KOPT-K1 (cell line): Measurements from ENCODE around the gene CBARP.

Experiments
- H3K27ac ChIP-seq: fragments of 200-600 bp; sonication (generic); 2 replicates; pipeline ENCODE4 v1.5.1; 2016; ENCODE audit warnings: antibody characterized with exemption, mild to moderate bottlenecking, low read depth, low read length; ENCODE audit not compliant: poor library complexity, severe bottlenecking
- H3K36me3 ChIP-seq: fragments of 200-600 bp; sonication (generic); 2 replicates; pipeline ENCODE4 v1.5.1; 2017; ENCODE audit warnings: antibody characterized with exemption, mild to moderate bottlenecking, low read length, moderate library complexity; ENCODE audit not compliant: insufficient read depth
- H3K9me3 ChIP-seq: fragments of 200-600 bp; sonication (generic); 2 replicates; pipeline ENCODE4 v1.5.1; 2017; ENCODE audit warnings: antibody characterized with exemption, low read length, mild to moderate bottlenecking; ENCODE audit not compliant: insufficient read depth, poor library complexity, severe bottlenecking

CBARP gene

DNA sequence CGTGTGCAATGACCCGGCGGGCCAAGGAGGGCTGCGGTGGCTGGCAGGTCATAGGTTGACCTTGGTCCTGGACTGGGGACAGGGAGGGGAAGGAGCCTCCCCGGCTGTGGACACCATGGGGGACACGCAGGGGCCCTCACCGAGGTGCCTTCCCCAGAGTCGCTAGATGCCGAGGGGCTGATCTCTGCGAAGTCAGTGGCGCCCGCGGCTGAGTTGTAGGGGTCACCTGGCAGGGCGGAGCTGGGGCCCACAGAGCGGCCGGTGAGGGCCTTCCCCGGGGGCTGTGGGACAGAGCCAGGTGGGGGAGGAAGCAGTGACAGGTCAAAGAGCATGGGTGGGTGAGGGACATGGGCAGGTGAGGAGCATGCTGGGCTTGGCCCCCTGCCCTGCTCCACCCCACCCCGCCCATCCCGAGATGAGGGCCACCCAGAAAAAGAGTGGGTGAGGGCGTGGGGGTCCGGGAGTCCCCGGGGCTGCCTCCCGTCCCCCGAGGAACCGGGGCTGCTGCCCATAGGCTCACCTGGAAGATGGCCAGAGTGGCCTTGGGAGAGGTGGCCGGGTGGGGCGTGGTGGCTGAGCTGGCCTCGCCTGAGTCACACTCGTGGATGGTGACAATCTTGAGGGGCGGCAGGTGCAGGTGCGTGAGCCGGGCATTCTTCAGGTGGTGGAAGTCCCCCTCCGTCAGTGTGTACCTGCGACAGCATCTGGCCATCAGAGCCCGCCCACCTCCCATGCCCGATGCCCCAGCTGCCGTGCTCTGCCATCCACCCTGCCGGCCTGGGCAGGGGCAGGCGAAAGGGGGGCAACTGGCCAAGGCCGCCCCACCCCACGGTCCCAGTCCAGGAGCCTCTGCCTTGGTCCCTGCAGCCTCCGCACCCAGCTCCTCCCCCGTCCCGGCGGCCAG is 3.5 kb downstream of the CBARP start:
- H3K9me3 ChIP-seq = no peaks in the 10 kb centered on the region
- H3K36me3 ChIP-seq = no peaks in the 10 kb centered on the region
- no peak overlapping the region for H3K27ac ChIP-seq

- H3K9me3 ChIP-seq = no peaks in the 10 kb centered on the region
- no peak overlapping the region for H3K27ac ChIP-seq
- H3K36me3 ChIP-seq = no peaks in the 10 kb centered on the region
Measured at GRCh38 chr19:1233115-1233667, 4.6 kb downstream of the CBARP start.

GRCh38 chr19:1232652-1233072 is 5.1 kb downstream of the CBARP start:
- Histone ChIP-seq H3K36me3 (0 out of 2 replicates have a peak, but pooled peaks cover under 1% of the 10 kb centered on the region), H3K27ac (no peak overlapping the region), H3K9me3 (no peaks in the 10 kb centered on the region)

- Histone ChIP-seq H3K9me3 (no peaks in the 10 kb centered on the region), H3K27ac (no peak overlapping the region), H3K36me3 (peaks cover 7% of the 10 kb centered on the region; the same call in 1 of the 2 replicates)
Measured at GRCh38 chr19:1231729-1232637, 5.8 kb downstream of the CBARP start.

DNA sequence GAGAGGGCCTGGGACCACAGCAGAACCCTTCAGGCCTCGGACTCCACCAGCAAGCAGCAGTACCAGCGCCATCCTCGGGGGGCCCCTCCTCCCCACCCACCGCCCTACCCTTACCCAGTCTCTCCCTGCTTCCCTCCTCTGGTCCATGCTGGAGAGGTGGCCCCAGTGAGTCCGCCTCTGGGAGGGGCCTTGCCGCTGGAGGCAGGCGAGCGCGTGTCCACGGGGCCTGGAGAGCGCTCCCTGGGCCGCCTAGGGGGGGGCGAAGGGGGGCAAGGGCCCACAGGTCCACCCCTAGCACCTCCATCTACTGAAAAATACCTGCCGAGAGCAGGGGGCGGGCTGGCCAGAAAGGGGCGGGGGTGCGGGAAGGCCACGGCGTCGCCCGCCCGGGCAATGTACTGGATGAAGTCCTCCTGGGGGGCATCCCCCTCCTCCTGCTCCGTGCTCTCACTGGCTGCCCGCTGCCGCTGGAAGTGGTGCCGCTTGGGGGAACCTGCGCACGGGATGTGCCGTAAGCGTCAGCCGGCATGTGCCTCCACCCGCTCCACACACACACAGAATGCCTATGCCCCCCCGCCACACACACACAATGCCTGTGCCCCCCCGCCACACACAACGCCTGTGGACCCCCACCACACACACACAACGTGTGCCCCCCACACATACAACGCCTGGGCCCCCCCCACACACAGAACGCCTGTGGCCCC is 6.9 kb downstream of the CBARP start:
- Histone ChIP-seq H3K27ac (no peak overlapping the region), H3K36me3 (peaks cover 17% of the 10 kb centered on the region; the same call in 1 of the 2 replicates)

GRCh38 chr19:1229924-1230782 is 7.7 kb downstream of the CBARP start:
- peaks cover 19% of the 10 kb centered on the region; the same call in 1 of the 2 replicates for H3K36me3 ChIP-seq
- no peaks in the 10 kb centered on the region for H3K9me3 ChIP-seq

More for the DNA sequence above, 6.9 kb downstream of the CBARP start:
- no peaks in the 10 kb centered on the region for H3K9me3 ChIP-seq

GRCh38 chr19:1229056-1229923 is 8.5 kb downstream of the CBARP start:
- H3K36me3 ChIP-seq = peaks cover 25% of the 10 kb centered on the region; the same call in 1 of the 2 replicates
- no peaks in the 10 kb centered on the region for H3K9me3 ChIP-seq
- H3K27ac ChIP-seq = no peak overlapping the region

More at GRCh38 chr19:1229924-1230782, 7.7 kb downstream of the CBARP start:
- H3K27ac ChIP-seq = no peak overlapping the region

DNA sequence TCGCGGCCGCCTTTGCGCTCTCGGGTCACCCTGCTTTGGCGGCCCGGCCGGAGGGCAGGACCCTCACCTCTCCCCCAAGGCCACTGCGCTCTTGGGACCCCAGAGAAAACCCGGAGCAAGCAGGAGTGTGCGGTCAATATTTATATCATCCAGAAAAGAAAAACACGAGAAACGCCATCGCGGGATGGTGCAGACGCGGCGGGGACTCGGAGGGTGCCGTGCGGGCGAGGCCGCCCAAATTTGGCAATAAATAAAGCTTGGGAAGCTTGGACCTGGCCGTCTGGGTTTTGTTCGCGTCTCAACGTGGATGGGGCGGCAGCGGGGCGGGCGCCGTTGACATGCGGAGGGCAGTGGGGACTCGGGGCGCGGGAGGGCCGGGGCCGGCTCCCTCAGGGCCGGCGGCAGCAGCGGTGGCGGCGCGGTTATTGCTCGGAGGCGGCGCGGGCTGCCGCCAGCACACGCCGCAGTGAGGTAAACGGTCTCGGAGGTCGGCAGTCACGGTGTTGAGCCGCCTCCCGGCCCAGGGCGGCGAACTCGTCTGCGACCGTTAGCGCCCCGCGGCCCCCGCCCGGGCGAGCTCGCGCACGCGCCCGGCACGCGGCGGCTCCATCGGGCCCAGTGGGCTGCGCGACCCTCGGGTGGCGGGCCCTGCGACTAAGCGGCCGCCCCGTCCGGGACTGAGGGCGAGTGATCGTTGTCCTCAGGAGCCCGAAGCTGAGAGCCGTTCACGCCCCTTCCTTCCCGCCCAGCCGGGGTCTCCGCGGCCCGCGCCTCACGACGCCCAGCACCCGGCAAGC is 9.4 kb downstream of the CBARP start:
- no peaks in the 10 kb centered on the region for H3K9me3 ChIP-seq
- H3K27ac ChIP-seq = no peak overlapping the region
- peaks cover 33% of the 10 kb centered on the region; the same call in 1 of the 2 replicates for H3K36me3 ChIP-seq

GRCh38 chr19:1227304-1228054 is 10.3 kb downstream of the CBARP start:
- H3K9me3 ChIP-seq = no peaks in the 10 kb centered on the region
- H3K36me3 ChIP-seq = peaks cover 42% of the 10 kb centered on the region; the same call in 1 of the 2 replicates
- H3K27ac ChIP-seq = no peak overlapping the region

DNA sequence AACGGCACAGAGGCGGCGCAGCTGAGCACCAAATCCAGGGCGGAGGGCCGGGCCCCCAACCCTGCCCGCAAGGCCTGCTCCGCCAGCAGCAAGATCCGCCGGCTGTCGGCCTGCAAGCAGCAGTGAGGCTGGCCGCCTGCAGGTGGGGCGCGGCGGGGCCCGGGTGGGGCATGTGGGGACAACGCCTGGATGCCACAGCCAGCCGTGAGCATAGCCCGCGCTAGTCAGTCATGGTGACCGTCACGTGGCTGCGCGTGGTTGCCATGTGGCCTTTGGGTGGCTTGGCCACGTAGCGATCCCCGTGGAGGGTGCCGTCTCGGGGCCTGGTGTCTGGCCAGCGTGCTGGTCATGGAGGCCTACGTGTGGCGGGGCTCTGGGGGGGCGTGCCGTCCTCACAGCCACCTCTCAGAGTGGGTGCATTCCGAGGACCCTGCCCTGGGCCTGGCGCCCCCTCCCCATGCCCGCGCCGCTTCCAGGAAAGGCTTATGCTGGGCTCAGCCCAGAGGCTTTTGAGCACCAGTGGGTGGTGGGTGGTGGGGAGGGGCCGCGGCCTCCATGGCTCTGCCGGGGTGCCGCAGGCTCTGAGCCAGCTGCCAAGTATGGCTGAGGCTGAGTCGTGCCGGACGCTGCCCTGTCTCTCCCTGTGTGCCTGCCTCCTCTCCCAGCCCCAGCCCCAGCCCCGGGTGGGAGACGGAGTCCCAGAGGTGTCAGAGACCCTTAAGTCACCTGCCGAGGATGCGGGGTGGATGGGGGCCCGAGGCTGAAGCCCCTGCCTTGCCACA is 11.1 kb downstream of the CBARP start:
- Histone ChIP-seq H3K36me3 (peaks cover 48% of the 10 kb centered on the region; the same call in 1 of the 2 replicates), H3K27ac (no peak overlapping the region), H3K9me3 (no peaks in the 10 kb centered on the region)

- no peak overlapping the region for H3K27ac ChIP-seq
- no peaks in the 10 kb centered on the region for H3K9me3 ChIP-seq
- H3K36me3 ChIP-seq = peaks cover 54% of the 10 kb centered on the region; the same call in 1 of the 2 replicates
Measured at GRCh38 chr19:1226227-1226518, 11.6 kb downstream of the CBARP start.
